GM12872 (cell line): ENCODE data around the gene MSS51.

Source experiments
- TF ChIP-seq, protein P1 (sequence below): IDR thresholded peaks from 3 replicates; pipeline ENCODE4 v1.5.1; 2011; ENCODE audit warnings: low read depth, mild to moderate bottlenecking, low read length, moderate library complexity; ENCODE audit not compliant: insufficient read depth

MSS51 gene

DNA sequence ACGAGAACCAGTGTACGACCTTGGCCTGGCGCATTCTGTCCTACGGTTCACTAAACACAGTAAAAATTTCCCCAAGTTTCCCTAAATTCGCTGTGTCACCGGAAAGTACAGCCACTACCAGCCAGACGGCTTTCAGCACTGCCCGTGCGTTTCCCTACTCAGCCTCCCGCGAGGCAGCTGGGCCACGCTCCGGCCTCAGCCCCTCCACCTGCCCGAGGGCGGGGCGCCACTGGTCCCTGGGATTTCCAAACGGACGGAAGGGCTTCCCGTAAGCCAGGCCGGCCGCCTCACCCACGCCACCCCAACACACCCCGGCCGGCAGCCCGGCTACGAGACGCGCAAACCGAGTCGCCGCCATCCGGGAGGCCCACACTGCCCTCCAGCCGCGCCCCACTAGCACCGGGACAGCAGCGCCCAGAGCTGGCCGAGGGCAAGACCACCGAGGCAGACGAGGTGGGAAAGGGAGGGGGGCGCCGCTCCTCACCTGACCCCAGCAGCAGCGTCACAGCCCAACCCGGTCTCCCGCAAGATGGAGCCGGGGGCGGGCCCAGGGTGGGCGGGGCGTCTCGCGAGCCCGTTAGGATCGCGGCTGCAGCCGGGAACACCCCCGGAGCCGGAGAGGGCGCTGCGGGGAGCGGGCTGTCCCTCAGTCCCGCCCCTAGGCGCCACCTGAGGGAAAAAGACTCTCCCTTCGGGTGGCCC, 19.7 kb downstream of the MSS51 start, which contains the start of gene ANXA7:
TSS of gene ANXA7 (minus strand) at position 531 of the 702 bp plus-strand sequence. CDS start 13,202 bp downstream, outside the sequence.
- TF ChIP-seq, protein P1, sequence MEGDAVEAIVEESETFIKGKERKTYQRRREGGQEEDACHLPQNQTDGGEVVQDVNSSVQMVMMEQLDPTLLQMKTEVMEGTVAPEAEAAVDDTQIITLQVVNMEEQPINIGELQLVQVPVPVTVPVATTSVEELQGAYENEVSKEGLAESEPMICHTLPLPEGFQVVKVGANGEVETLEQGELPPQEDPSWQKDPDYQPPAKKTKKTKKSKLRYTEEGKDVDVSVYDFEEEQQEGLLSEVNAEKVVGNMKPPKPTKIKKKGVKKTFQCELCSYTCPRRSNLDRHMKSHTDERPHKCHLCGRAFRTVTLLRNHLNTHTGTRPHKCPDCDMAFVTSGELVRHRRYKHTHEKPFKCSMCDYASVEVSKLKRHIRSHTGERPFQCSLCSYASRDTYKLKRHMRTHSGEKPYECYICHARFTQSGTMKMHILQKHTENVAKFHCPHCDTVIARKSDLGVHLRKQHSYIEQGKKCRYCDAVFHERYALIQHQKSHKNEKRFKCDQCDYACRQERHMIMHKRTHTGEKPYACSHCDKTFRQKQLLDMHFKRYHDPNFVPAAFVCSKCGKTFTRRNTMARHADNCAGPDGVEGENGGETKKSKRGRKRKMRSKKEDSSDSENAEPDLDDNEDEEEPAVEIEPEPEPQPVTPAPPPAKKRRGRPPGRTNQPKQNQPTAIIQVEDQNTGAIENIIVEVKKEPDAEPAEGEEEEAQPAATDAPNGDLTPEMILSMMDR = 0 out of 3 replicates have a peak, but pooled peaks have one; percentile 33

GRCh38 chr10:73413108-73413527, 20.2 kb downstream of the MSS51 start:
- TF ChIP-seq, protein P1 = no peak

GRCh38 chr10:73410897-73411296, 22.5 kb downstream of the MSS51 start:
- TF ChIP-seq, protein P1 = no peak

DNA sequence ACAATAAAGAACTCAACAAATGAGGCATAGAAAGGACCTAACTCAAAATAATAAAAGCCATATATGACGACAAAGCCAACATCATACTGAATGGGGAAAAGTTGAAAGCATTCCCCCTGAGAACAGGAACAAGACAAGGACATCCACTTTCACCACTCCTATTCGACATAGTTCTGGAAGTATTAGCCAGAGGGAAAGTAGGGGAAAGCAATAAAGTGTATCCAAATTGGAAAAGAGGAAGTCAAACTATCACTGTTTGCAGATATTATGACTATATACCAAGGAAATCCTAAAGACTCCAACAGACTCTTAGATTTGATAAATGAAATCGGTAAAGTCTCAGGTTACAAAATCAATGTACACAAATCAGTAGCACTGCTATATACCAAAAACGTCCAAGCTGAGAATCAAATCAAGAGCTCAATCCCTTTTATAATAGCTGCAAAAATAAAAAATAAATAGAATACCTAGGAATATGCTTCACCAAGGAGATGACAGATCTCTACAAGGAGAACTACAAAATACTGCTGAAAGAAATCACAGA, 24.3 kb downstream of the MSS51 start:
- TF ChIP-seq, protein P1 = no peak

DNA sequence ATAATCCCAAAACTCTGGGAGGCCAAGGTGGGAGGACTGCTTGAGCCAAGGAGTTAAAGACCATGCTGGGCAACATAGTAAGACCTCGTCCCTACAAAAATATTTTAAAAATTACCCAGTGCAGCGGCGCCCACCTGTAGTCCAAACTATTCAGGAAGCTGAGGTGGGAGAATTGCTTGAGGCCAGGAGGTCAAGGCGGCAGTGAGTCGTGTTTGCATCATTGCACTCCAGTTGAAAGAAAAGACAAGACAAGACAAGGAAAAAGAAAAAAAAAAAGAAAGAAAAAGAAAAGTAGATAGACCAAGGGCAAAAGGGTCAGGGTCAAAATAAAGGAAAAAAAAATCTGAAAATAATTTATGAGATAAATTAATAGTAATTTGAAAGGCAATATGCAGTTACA, 25.3 kb downstream of the MSS51 start:
- TF ChIP-seq, protein P1 = no peak

- TF ChIP-seq, protein P1 = no peak
Measured at GRCh38 chr10:73407495-73407894, 25.9 kb downstream of the MSS51 start.

DNA sequence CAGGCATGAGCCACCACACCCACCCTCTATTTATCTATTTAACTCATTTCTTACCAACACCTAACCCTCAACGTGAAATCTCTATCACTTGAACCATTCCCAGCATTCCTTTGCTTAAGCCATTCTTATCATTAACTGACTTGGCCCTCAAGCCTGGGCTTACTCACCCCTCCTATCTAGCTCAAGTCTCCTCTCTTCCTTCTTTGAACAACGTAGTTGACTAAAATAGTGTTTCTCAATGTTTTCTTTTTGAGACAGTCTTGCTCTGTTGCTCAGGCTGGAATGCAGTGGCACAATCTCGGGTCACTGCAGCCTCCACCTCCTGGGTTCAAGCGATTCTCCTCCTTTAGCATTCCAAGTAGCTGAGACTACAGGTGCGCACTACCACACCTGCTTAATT, 26.5 kb downstream of the MSS51 start:
- TF ChIP-seq, protein P1 = no peak
